ENCODE data around the gene ZBP1.
A peak's percentile ranks its signal among the peaks of the same experiment; 100 is the strongest.

ZBP1 gene

DNA sequence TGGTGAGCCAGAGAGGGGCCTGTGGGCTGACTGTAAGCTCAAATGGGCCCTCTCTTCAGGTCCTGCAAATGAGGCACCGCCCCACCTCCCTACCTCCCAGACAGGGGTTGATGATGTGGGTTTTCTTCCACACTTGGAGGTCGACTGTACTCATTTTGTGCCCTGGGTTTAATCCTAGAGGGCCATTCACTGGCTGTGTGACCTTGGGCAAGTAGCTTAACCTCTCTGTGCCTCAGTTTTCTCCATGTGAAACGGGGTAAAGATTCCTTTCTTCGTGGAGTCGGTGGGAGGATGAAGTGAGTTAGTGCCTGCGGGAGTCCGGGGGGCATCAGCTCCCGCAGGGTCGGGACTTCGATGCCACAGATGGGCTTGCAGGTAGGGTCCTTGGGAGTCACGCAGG, 23.9 kb downstream of the ZBP1 start:
- ChIA-PET CTCF (interaction anchor here (0.6 to 1.4 kb wide), 4 partner anchors 9 to 141 kb away, joined by 3 to 8 read pairs (median 4); no protein-coding TSS in a partner anchor), POLR2A (no interaction called here)
- TF ChIP-seq BHLHE40 (IDR thresholded peaks at IDR 0.05; ENCODE audit: borderline replicate concordance) (no peak), SUZ12 (IDR thresholded peaks at IDR 0.05) (no peak), ARNT (IDR thresholded peaks at IDR 0.05) (no peak), PKNOX1 (IDR thresholded peaks at IDR 0.05) (no peak), NFRKB (IDR thresholded peaks at IDR 0.05) (no peak), HDGF (IDR thresholded peaks at IDR 0.05; ENCODE audit: borderline replicate concordance) (no peak), L3MBTL2 (conservative IDR thresholded peaks at IDR 0.05) (no peak), ELF4 (IDR thresholded peaks at IDR 0.05) (no peak), TARDBP (IDR thresholded peaks at IDR 0.05) (no peak), FOXM1 (IDR thresholded peaks at IDR 0.05; ENCODE audit: borderline replicate concordance) (no peak), SP1 (IDR thresholded peaks at IDR 0.05) (no peak), CTBP1 (IDR thresholded peaks at IDR 0.05; ENCODE audit: borderline replicate concordance) (no peak), ZNF384 (IDR thresholded peaks at IDR 0.05) (no peak), LEF1 (IDR thresholded peaks at IDR 0.05; ENCODE audit: borderline replicate concordance) (no peak), FOXK2 (IDR thresholded peaks at IDR 0.05) (no peak), FOXA1 (IDR thresholded peaks at IDR 0.05) (no peak)
- DNase-seq (ENCODE audit: extremely low spot score): no peak

DNA sequence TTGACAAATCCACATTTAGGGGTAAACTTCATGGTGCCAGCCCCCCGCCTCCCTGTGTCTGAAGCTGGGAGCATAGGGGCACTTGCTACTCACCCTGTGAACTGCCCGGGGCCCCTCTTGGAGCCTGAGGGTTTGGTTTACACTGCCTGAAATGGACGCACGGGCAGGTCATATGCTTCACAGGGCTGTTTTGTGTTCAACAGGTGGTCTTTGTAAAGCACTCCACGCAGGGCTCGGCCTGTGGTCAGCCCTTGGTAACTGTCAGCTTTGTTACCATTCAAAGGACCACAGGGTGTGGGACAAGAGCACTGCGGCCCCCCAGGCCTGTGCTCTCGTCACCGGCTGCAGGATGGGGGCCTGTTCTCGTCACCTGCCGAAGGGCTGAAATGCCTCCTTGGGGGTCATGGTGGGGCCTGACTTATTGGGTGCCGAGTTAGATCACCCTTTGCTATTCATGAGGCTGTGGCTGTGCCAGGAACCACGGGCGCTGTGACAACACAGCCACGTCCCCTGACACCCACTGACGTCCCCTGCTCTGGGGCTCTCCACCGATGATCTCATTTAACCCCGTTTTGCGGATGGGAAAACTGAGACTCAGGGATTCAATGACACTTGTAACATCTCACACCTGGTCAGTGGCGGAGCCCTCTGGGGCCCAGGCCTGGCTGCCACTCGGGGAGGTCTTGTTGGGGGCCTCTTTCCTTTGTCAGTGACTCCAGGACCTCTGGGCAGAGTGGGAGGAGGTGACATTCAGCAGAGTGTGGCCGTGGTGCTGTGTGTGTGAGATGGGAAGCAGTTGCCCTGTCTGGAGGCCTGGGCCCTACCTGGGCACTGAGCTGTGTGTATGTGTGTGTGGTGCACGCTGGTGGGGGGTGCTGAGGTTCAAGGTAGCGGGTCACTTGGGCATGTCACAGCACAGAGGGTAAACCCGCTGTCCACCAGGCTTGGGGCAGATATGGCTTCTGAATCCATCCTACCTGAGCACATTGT, 24.9 kb downstream of the ZBP1 start:
- DNase-seq (ENCODE audit: extremely low spot score): no peak
- CTCF ChIA-PET: interaction anchor here (0.5 to 1.4 kb wide), 5 partner anchors 8 to 1437 kb away, joined by 3 to 8 read pairs (median 3); partner anchors contain the start of gene ATP5F1E
- POLR2A ChIA-PET: no interaction called here
- TF ChIP-seq HDGF (IDR thresholded peaks at IDR 0.05; ENCODE audit: borderline replicate concordance) (no peak), TARDBP (IDR thresholded peaks at IDR 0.05) (no peak), FOXA1 (IDR thresholded peaks at IDR 0.05) (no peak), FOXK2 (IDR thresholded peaks at IDR 0.05) (no peak), NFRKB (IDR thresholded peaks at IDR 0.05) (no peak), L3MBTL2 (conservative IDR thresholded peaks at IDR 0.05) (no peak), BHLHE40 (IDR thresholded peaks at IDR 0.05; ENCODE audit: borderline replicate concordance) (no peak), ELF4 (IDR thresholded peaks at IDR 0.05) (no peak), FOXM1 (IDR thresholded peaks at IDR 0.05; ENCODE audit: borderline replicate concordance) (no peak)

DNA sequence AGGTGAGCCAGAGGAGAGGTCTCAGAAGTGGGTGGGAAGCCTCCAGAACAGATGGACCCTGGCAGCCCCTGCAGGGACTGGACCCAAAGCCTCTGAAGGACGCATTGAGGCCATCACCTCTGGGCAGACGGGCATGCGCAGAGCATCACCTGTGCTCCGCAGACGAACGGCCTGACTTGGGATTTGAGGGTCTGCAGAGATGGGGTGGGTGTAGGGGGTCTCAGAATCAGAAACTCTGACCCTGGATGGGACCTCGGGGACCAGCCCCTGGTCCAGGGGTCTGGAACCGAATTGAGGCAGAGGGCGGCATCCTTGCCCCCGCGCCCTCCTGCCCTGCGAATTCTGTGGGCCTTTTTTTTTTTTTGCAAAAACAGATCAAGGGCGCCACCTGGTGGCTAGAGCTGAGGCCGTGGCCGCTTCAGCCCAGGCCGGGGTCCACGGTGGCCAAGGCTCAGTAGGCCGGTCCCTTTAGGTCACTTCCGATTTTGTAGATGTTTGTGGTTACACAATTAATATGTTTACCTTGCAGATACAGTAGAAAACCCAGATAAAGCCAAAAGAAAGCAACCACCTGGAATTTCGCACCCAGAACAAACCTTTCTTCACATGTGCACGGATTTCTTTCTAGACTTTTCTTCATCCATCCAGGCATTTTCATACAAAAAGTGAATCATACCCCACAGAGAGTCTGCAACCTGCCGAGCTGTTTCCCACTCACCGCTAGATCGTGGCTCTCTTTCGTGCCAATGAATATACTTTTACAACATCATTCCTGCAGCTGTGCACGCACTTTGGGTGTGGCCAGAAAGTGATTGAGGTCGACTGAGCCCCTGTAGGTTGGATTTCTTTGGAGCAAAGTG, 25.9 kb downstream of the ZBP1 start:
- TF ChIP-seq ZNF384 (IDR thresholded peaks at IDR 0.05) (peak; percentile 94), CTBP1 (IDR thresholded peaks at IDR 0.05; ENCODE audit: borderline replicate concordance) (no peak)
- POLR2A ChIA-PET: no interaction called here
- CTCF ChIA-PET: interaction anchor here (0.5 to 0.7 kb wide), 2 partner anchors 73 to 453 kb away, joined by 3 read pairs; no protein-coding TSS in a partner anchor
- peak; percentile 74 for DNase-seq (ENCODE audit: extremely low spot score)

DNA sequence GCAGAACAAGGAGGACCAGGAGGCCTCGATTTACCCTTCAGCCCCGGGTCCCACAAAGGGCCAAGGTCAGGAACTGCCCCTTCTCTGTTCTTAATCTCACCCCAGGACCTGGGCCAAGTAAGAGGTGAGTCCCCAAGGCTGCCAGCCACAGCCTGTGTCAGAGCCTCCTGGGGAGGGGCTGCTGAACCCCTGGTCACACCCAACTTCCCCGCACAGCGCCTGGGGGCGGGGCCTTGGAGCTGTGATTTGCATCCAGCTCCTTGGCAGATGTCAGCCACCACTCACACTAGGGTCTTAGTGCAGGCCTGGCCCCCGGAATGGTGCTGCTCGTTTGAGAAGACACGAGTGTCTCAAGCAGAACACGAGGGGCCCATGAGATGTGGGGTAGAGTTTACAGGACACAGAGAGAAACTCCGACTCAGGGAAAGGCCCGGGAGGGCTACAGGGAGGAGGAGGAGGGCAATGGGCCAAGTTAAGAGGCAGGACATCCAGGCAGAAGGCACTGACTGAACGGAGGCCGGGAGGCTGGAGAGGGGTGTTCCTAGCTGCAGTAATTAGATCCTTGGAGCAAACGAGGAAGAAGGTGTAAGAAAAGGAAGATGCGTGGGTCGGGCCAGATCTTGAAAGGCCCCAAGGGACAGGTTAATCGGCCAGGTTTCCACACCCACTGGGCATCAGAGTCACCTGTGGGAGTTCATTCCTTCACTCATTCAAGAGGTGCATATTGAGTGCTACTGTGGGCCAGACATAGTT, 26.9 kb downstream of the ZBP1 start:
- DNase-seq (ENCODE audit: extremely low spot score): no peak
- POLR2A ChIA-PET: interaction anchor here (1.2 kb wide), 1 partner anchor 11 kb away, joined by 5 read pairs; no protein-coding TSS in a partner anchor
- no peak for TF ChIP-seq BHLHE40 (IDR thresholded peaks at IDR 0.05; ENCODE audit: borderline replicate concordance)
- TF ChIP-seq L3MBTL2 (conservative IDR thresholded peaks at IDR 0.05): no peak
- TF ChIP-seq PKNOX1 (IDR thresholded peaks at IDR 0.05): no peak
- no peak for TF ChIP-seq FOXM1 (IDR thresholded peaks at IDR 0.05; ENCODE audit: borderline replicate concordance)
- no peak for TF ChIP-seq FOXA1 (IDR thresholded peaks at IDR 0.05)
- no peak for TF ChIP-seq LEF1 (IDR thresholded peaks at IDR 0.05; ENCODE audit: borderline replicate concordance)
- no peak for TF ChIP-seq ELF4 (IDR thresholded peaks at IDR 0.05)
- no peak for TF ChIP-seq HDGF (IDR thresholded peaks at IDR 0.05; ENCODE audit: borderline replicate concordance)
- TF ChIP-seq SUZ12 (IDR thresholded peaks at IDR 0.05): no peak
- TF ChIP-seq FOXK2 (IDR thresholded peaks at IDR 0.05): no peak
- TF ChIP-seq TARDBP (IDR thresholded peaks at IDR 0.05): no peak
- TF ChIP-seq ZNF384 (IDR thresholded peaks at IDR 0.05): no peak
- no peak for TF ChIP-seq NFRKB (IDR thresholded peaks at IDR 0.05)
- TF ChIP-seq ARNT (IDR thresholded peaks at IDR 0.05): no peak
- CTCF ChIA-PET: interaction anchor here (0.5 kb wide), 1 partner anchor 79 kb away, joined by 3 read pairs; no protein-coding TSS in a partner anchor

DNA sequence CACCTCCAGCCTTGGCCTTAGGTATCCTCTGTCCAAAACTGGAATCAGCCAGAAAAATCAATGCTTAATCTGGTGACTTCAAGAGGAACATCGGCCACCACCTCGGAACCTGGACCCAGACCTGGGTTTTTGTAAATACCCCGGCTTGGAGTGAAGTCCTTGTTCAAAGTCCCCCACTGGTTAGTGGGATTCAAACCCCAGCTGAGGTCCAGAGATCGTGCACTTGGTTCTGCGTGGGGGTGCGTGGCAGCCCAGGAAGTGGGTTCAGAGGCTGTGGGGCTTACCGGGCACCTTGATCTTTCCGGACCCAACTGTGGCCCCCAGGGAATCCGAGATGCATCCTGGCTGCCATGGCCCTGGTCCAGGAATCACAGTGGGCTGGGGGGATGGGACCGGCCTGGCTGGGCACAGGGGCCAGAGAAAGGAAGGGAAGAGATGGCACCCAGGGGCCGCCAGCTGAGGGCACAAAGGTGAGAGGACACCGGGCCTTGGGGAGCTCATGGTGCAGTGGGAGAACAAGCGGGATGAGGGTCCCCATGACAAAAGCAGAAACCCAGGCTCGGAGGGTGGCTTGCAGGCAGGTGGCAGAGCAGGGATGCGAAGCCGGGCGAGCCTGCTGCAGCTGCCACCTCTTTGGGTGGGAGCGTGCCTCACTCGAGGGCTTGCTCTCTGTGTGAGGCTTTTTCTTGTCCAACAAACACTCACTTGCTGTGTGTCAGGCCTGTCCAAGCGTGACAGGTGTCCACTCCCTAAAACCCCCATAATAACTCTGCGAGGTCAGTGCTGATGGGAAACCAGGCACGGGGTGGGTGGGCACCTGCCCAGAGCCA, 27.7 kb downstream of the ZBP1 start:
- POLR2A ChIA-PET: interaction anchor here (1.2 kb wide), 1 partner anchor 10 kb away, joined by 5 read pairs; no protein-coding TSS in a partner anchor
- no peak for TF ChIP-seq PKNOX1 (IDR thresholded peaks at IDR 0.05)
- TF ChIP-seq FOXA1 (IDR thresholded peaks at IDR 0.05): no peak
- no peak for TF ChIP-seq LEF1 (IDR thresholded peaks at IDR 0.05; ENCODE audit: borderline replicate concordance)
- no peak for TF ChIP-seq BHLHE40 (IDR thresholded peaks at IDR 0.05; ENCODE audit: borderline replicate concordance)
- no peak for TF ChIP-seq ARNT (IDR thresholded peaks at IDR 0.05)
- TF ChIP-seq SP1 (IDR thresholded peaks at IDR 0.05): no peak
- TF ChIP-seq L3MBTL2 (conservative IDR thresholded peaks at IDR 0.05): no peak
- TF ChIP-seq HDGF (IDR thresholded peaks at IDR 0.05; ENCODE audit: borderline replicate concordance): no peak
- TF ChIP-seq NFRKB (IDR thresholded peaks at IDR 0.05): no peak
- TF ChIP-seq SUZ12 (IDR thresholded peaks at IDR 0.05): no peak
- no peak for DNase-seq (ENCODE audit: extremely low spot score)
- CTCF ChIA-PET: interaction anchor here (0.5 to 0.6 kb wide), 2 partner anchors 79 to 456 kb away, joined by 3 read pairs; no protein-coding TSS in a partner anchor

Data from HEK293T (cell line).